Transverse colon (tissue), 4 donors: ENCODE data around the gene CCR2. TPM values are rescaled to one million over a fixed set of nuclear protein-coding genes. Genes with fewer than 3 reads are reported as not detected.
"Not testable (repeated sequence)": the region's sequence is repeated elsewhere in the genome, so short reads cannot be mapped to it uniquely, and the experiment has no call there.

Experiments used
- DNase-seq: peaks from one replicate; pipeline ENCODE4 v3.0.0-alpha.2; 2019
- H3K27ac ChIP-seq, 4 donors: fragments of 200-600 bp; sonication (generic); 2 replicates each; pipeline ENCODE4 v1.5.1; 2016 to 2018; ENCODE audit warnings: inconsistent platforms in 4 of 4
- H3K27me3 ChIP-seq: fragments of 200-600 bp; sonication (generic); 2 replicates; pipeline ENCODE4 v1.5.1; 2017; ENCODE audit warnings: inconsistent platforms
- H3K36me3 ChIP-seq, 4 donors: fragments of 200-600 bp; sonication (generic); 2 replicates each; pipeline ENCODE4 v1.5.1; 2017 to 2019; ENCODE audit warnings: inconsistent platforms in 4 of 4
- H3K4me1 ChIP-seq, 4 donors: fragments of 200-600 bp; sonication (generic); 2 replicates each; pipeline ENCODE4 v1.5.1; 2017 to 2020; ENCODE audit warnings: inconsistent platforms in 4 of 4
- H3K4me3 ChIP-seq, 4 donors: fragments of 200-600 bp; sonication (generic); 1 replicate in 1 of 4; 2 replicates in 3 of 4; pipeline versions ENCODE4 v1.5.1 to v1.6.1; 2017 to 2019; ENCODE audit warnings: inconsistent platforms in 4 of 4
- H3K9me3 ChIP-seq, 2 donors: fragments of 200-600 bp; sonication (generic); 2 replicates each; pipeline ENCODE4 v1.5.1; 2017 to 2019; ENCODE audit warnings: inconsistent platforms in 2 of 2
- EP300 ChIP-seq: sonication (generic); formaldehyde crosslinking; IDR thresholded peaks from one replicate; pipeline ENCODE4 v1.6.1; 2017; ENCODE audit warnings: antibody characterized with exemption, low read depth
- POLR2A ChIP-seq: fragments of 450-650 bp; IDR thresholded peaks from one replicate; pipeline ENCODE4 v1.6.1; 2016; ENCODE audit warnings: antibody characterized with exemption, mild to moderate bottlenecking, moderate library complexity
- POLR2AphosphoS5 ChIP-seq, 3 donors: sonication (generic); formaldehyde crosslinking; IDR thresholded peaks; one replicate each; pipeline ENCODE4 v1.6.1; 2016; ENCODE audit warnings: antibody characterized with exemption in 3 of 3
- WGBS, 2 donors: methylation state at CpG; one replicate each; pipeline ENCODE4 v1.1.5; 2018; ENCODE audit warnings: low coverage in 1 of 2; 5-methylcytosine and 5-hydroxymethylcytosine counted together
- in situ Hi-C, 4 donors: fragments of 200-750 bp; cut with MboI; loops; one replicate each; pipeline versions ENCODE4 v1.15.0 to v1.15.1; 2017; ENCODE audit warnings: low sequenced_read_pairs in 3 of 4, low pct_ligation_motif_present in 1 of 4, low pct_unique_long_range_greater_than_20kb in 1 of 4
- intact Hi-C: fragments of 100-400 bp; cut with DNase I; formaldehyde crosslinking; loops from one replicate; pipeline ENCODE4 v1.15.1; 2023; ENCODE audit warnings: low total_unique reads
- total RNA-seq, 4 donors: library from RNA; depleted of rRNA; stranded (reverse); fragments of >200 nt; gene quantifications; one replicate each; pipeline ENCODE4 v1.1.0, GENCODE V29; 2016
- TF ChIP-seq, protein P1 (sequence below), 5 experiments: fragments of 200-600 bp in 3 of 5; fragments of 450-650 bp in 2 of 5; sonication (generic) in 3 of 5; IDR thresholded peaks; 1 replicate in 2 of 5; 2 replicates in 3 of 5; pipeline ENCODE4 v1.5.1; 2016 to 2017; ENCODE audit warnings: antibody characterized with exemption in 5 of 5, inconsistent platforms in 3 of 5, mild to moderate bottlenecking in 2 of 5, moderate library complexity in 1 of 5

The CCR2 gene
- total RNA-seq, 4 donors from 2014 or later = 1.8 to 4.6 TPM; not detected in 2

GRCh38 chr3:46325645-46326300 lies 28.1 kb upstream of the CCR2 start:
- Histone ChIP-seq H3K27me3 (no peaks in the 10 kb centered on the region), H3K4me3 (no peak overlapping the region), H3K36me3 (no peaks in the 10 kb centered on the region), H3K4me1 (no peaks in the 10 kb centered on the region), H3K9me3 (no peaks in the 10 kb centered on the region), H3K27ac (no peak overlapping the region)
- in situ Hi-C loops = no loop called here
- no peak for DNase-seq
- 95% methylated on average over 1 of the region's 1 CpG; no CpG with 5 or more reads in 1 of the 2 donors for WGBS, 2 donors
- TF ChIP-seq, protein P1, sequence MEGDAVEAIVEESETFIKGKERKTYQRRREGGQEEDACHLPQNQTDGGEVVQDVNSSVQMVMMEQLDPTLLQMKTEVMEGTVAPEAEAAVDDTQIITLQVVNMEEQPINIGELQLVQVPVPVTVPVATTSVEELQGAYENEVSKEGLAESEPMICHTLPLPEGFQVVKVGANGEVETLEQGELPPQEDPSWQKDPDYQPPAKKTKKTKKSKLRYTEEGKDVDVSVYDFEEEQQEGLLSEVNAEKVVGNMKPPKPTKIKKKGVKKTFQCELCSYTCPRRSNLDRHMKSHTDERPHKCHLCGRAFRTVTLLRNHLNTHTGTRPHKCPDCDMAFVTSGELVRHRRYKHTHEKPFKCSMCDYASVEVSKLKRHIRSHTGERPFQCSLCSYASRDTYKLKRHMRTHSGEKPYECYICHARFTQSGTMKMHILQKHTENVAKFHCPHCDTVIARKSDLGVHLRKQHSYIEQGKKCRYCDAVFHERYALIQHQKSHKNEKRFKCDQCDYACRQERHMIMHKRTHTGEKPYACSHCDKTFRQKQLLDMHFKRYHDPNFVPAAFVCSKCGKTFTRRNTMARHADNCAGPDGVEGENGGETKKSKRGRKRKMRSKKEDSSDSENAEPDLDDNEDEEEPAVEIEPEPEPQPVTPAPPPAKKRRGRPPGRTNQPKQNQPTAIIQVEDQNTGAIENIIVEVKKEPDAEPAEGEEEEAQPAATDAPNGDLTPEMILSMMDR (IDR thresholded peaks at IDR 0.05) = no peak
- TF ChIP-seq POLR2A = no peak
- no peak for TF ChIP-seq EP300
- intact Hi-C loops = no loop called here

DNA sequence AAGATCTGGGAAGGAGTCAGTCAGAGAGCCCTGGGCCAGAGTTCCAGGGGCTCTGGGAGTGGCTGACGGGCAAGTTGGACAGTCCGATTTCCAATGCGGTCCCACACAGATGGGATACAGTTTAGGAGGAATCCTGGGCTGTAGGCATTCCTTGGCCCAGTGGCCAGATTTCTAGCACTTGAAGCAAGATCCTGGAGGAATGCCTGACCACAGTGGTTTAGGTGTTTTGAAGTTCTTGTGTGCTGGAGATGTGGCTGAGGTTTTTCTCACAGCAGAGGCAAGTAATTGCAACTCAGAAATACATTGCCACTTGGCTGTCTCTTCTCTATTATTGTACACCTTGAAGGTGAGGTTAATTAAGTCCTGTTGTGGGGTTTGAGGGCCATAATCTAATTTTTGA lies 23.2 kb upstream of the CCR2 start:
- in situ Hi-C loops, H3K27me3 ChIP-seq, H3K36me3 ChIP-seq, DNase-seq, H3K9me3 ChIP-seq, H3K4me3 ChIP-seq, H3K27ac ChIP-seq, intact Hi-C loops, H3K4me1 ChIP-seq: not testable (repeated sequence)
- WGBS, 2 donors = 96% methylated on average over 3 of the region's 3 CpGs; no CpG with 5 or more reads in 1 of the 2 donors

- H3K27me3 ChIP-seq = no peaks in the 10 kb centered on the region
- no peak overlapping the region for H3K4me3 ChIP-seq
- H3K27ac ChIP-seq = no peak overlapping the region
- intact Hi-C loops = no loop called here
- H3K36me3 ChIP-seq = no peaks in the 10 kb centered on the region
- in situ Hi-C loops = no loop called here
- 33 to 50% methylated on average over 4 of the region's 4 CpGs for WGBS, 2 donors
- H3K9me3 ChIP-seq = peaks cover 10 to 17% of the 10 kb centered on the region in 2 donors
- H3K4me1 ChIP-seq = peaks cover 0 to 6% (median 0%) of the 10 kb centered on the region in 4 donors
- no peak for DNase-seq
- no peak for TF ChIP-seq EP300
- no peak for TF ChIP-seq POLR2AphosphoS5 (IDR thresholded peaks at IDR 0.05)
- no peak for TF ChIP-seq POLR2A
- TF ChIP-seq, protein P1 (IDR thresholded peaks at IDR 0.05) = no peak
Observed at GRCh38 chr3:46334741-46335478, 19.0 kb upstream of the CCR2 start.

GRCh38 chr3:46335541-46335940 lies 18.4 kb upstream of the CCR2 start:
- TF ChIP-seq POLR2A (no peak), POLR2AphosphoS5 (IDR thresholded peaks at IDR 0.05) (no peak), EP300 (no peak)
- TF ChIP-seq, protein P1 (IDR thresholded peaks at IDR 0.05) = no peak
- no peaks in the 10 kb centered on the region for H3K27me3 ChIP-seq
- 37 to 58% methylated on average over 3 of the region's 3 CpGs for WGBS, 2 donors
- in situ Hi-C loops = no loop called here
- no peak overlapping the region for H3K27ac ChIP-seq
- DNase-seq = no peak
- peaks cover 0 to 6% (median 0%) of the 10 kb centered on the region in 4 donors for H3K4me1 ChIP-seq
- no peak overlapping the region for H3K4me3 ChIP-seq
- no peaks in the 10 kb centered on the region for H3K36me3 ChIP-seq
- intact Hi-C loops = no loop called here
- H3K9me3 ChIP-seq = peaks cover 10 to 21% of the 10 kb centered on the region in 2 donors
